CD4-positive, alpha-beta T cell treated with Interleukin-21 for 1 hour (primary cell): ENCODE measurements around the gene ZNF85.
"Not testable (repeated sequence)": the region's sequence is repeated elsewhere in the genome, so short reads cannot be mapped to it uniquely, and the experiment has no call there.

ENCODE experiments used
- DNase-seq: peaks from one replicate; pipeline ENCODE4 v3.0.0-alpha.2; 2020

ZNF85 gene

GRCh38 chr19:20923077-20923871 lies at the start of gene ZNF85:
TSS of gene ZNF85 (plus strand) at chr19:20923251. CDS start at chr19:20923401, 150 bp downstream.
- DNase-seq: peak; percentile 95

DNA sequence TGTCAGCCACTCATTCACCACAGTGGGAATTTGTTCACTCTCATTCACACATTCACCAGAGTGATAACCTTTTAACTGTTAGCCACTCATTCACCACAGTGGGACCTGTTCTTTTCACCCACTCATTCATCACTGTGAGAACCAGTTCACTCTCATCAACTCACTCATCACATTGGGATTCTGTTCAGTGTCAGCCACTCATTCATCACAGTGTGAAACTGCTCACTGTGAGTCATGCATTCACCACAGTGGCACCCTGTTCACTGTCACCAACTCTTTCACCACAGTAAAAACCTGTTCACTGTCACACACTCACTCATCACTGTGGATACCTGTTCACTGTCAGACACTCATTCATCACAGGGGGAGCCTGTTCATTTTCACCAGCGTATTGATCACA lies 43.5 kb upstream of the ZNF85 start:
- DNase-seq: no peak

DNA sequence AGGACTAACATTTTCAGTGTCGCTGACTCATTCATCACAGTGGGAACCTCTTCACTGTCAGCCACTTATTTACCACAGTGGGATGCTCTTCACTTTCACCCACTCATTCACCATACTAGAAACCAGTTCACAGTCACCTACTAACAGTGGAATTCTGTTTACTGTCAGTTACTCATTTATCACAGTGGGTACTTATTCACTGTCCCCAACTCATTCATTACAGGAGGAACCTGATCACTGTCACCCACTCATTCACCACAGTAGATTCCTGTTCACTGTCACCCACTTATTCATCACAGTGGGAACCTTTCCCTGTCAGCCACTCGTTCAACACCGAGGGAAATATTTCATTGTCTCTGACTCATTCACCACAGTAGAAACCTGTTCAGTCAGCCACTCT lies 10.1 kb upstream of the ZNF85 start:
- DNase-seq: no peak

- no peak for DNase-seq
These were observed 2.4 kb downstream of the ZNF85 start for GRCh38 chr19:20925481-20925880.

- DNase-seq: no peak
These were observed 3.7 kb downstream of the ZNF85 start for GRCh38 chr19:20926796-20927195.

DNA sequence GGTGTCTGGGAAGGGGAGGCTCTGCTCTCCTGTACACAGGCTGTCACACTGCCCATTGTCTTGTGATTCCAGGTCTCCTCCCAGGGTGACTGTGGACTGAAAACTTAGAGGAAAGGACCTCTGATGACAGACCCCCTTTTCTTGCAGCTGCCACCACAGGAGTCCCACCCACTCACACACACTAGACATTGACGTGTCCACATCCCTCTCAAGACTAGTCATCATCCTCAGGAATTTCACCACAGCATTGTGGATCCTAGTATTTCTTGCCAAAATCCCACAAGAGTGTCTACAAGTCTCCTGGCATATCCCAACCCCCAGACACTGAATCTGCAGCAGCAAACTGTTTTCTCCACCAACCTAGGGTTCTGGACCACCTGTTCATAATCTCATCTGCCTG lies 5.3 kb downstream of the ZNF85 start:
- no peak for DNase-seq

- not testable (repeated sequence) for DNase-seq
These were observed 13.4 kb downstream of the ZNF85 start for GRCh38 chr19:20936322-20936947.

DNA sequence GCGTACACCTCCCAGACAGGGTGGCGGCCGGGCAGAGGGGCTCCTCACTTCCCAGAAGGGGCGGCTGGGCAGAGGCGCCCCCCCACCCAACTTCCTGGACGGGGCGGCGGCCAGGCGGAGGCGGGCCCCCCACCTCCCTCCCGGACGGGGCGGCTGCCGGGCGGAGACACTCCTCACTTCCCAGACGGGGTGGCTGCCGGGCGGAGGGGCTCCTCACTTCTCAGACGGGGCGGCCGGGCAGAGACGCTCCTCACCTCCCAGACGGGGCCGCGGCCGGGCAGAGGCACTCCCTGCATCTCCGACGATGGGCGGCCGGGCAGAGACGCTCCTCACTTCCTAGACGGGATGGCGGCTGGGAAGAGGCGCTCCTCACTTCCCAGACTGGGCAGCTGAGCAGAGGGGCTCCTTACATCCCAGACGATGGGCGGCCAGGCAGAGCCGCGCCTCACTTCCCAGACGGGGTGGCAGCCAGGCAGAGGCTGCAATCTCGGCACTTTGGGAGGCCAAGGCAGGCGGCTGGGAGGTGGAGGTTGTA lies 29.6 kb downstream of the ZNF85 start:
- not testable (repeated sequence) for DNase-seq

DNA sequence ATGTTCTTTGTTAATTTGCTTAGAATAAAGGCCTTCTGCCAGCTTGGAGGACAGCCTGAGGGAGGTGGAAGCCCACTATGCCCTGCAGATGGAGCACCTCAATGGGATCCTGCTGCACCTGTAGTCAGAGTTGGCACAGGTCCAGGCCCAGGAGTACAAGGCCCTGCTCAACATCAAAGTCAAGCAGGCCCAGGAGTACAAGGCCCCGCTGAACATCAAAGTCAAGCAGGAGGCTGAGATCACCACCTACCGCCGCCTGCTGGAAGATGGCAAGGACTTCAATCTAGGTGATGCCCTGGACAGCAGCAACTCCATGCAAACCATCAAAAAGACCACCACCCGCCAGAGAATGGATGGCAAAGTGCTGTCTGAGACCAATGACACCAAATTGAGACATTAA lies 41.7 kb downstream of the ZNF85 start:
- DNase-seq: peak; percentile 2

DNA sequence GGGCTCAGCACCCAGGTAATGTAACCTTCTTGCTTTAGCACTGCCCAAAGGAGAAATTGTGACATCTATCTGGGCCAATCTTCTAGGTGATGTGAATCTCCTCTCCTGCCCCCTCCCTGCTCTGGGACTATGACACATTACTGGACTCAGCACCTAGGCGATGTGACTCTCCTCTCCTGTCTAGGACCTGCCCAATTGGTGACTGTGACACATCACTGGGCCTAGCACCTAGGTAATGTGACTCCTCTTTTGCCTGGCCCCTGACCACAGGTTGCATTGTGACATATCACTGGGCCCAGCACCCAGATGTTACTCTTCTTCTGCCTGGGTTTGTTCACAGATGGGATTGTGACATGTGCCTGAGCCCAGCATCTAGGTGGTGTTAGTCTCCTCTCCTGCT lies 45.0 kb downstream of the ZNF85 start:
- DNase-seq: no peak

DNA sequence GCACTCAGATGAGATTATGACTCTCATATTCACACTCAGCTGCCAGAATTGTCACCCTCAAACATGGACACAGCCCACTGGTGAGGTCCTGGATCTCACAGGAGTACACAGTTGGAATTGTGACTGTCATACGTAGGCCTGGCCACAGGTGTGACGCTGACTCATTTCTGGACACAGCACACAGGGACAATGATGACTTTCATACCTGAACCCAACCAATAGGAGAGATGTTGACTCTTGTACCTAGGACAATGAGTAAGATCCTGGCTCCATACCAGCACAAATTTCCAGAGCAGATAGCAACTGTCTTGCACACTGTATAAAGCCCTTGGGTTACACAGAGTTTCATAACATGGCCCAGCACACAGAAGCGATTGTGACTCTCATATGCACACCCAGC lies 46.4 kb downstream of the ZNF85 start:
- no peak for DNase-seq

DNA sequence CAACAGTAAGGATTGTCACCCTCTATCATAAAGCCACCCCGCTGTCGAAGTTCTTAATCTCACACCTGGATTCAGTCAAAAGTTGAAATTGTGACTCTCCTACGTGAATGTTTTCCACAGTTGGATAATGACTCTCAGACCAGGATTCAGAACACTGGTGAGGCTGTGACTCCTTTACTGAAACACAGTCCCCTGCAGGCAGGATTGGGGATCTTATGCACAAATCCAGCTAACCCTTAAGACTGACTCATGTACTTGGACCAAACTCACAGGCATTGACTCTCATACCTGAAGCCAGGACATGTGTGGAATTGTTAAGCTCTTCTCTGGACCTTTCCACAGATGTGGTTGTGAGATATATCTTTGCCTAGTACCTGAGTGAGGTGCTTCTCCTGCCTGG lies 46.8 kb downstream of the ZNF85 start:
- no peak for DNase-seq

DNA sequence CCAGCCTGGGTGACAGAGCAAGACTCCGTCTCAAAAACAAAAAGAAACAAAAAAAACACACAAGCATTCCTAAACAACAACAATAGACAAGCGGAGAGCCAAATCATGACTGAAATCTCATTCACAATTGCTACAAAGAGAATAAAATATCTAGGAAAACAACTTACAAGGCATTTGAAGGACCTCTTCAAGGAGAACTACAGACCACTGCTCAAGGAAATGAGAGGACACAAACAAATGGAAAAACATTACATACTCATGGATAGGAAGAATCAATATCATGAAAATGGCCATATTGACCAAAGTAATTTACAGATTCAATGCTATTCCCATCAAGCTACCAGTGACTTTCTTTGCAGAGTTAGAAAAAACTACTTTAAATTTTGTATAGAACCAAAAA lies 69.7 kb downstream of the ZNF85 start:
- DNase-seq: not testable (repeated sequence)

GRCh38 chr19:20999731-21000352 lies 76.8 kb downstream of the ZNF85 start:
- peak; percentile 93 for DNase-seq
